Lower leg skin (tissue), 4 donors: Measurements from ENCODE around the gene LMNTD1. TPM values are rescaled to one million over a fixed set of nuclear protein-coding genes. Genes with fewer than 3 reads are reported as not detected.
A peak's percentile ranks its signal among the peaks of the same experiment; 100 is the strongest.

Experiments
- DNase-seq, 2 donors: peaks; one replicate each; pipeline ENCODE4 v3.0.0-alpha.2; 2019; ENCODE audit warnings: low spot score in 2 of 2
- H3K4me3 ChIP-seq: fragments of 200-600 bp; sonication (generic); 2 replicates; pipeline ENCODE4 v1.5.1; 2017; ENCODE audit warnings: mild to moderate bottlenecking, low read depth; ENCODE audit not compliant: poor library complexity, severe bottlenecking
- POLR2A ChIP-seq, 2 donors: fragments of 450-650 bp; IDR thresholded peaks; one replicate each; pipeline ENCODE4 v1.6.1; 2016 to 2017; ENCODE audit warnings: antibody characterized with exemption in 2 of 2, mild to moderate bottlenecking in 1 of 2, moderate library complexity in 1 of 2
- WGBS, 2 donors: methylation state at CpG; one replicate each; pipeline ENCODE4 v1.1.5; 2018; 5-methylcytosine and 5-hydroxymethylcytosine counted together
- intact Hi-C: fragments of 100-400 bp; cut with DNase I; formaldehyde crosslinking; loops from one replicate; pipeline ENCODE4 v1.15.0; 2023; ENCODE audit warnings: low total_unique reads
- total RNA-seq, 4 donors: library from RNA; depleted of rRNA; stranded (reverse); fragments of >200 nt; gene quantifications; one replicate each; pipeline ENCODE4 v1.1.0, GENCODE V29; 2016
- TF ChIP-seq, protein P1 (sequence below), 3 donors: fragments of 450-650 bp; IDR thresholded peaks; one replicate each; pipeline ENCODE4 v1.5.1; 2016; ENCODE audit warnings: antibody characterized with exemption in 3 of 3, mild to moderate bottlenecking in 3 of 3, moderate library complexity in 2 of 3

Gene LMNTD1
- total RNA-seq, 4 donors from 2014 or later, result not detected

- intact Hi-C loops, result no loop called here
- no peak for DNase-seq
- no peak overlapping the region for H3K4me3 ChIP-seq
- TF ChIP-seq, protein P1, sequence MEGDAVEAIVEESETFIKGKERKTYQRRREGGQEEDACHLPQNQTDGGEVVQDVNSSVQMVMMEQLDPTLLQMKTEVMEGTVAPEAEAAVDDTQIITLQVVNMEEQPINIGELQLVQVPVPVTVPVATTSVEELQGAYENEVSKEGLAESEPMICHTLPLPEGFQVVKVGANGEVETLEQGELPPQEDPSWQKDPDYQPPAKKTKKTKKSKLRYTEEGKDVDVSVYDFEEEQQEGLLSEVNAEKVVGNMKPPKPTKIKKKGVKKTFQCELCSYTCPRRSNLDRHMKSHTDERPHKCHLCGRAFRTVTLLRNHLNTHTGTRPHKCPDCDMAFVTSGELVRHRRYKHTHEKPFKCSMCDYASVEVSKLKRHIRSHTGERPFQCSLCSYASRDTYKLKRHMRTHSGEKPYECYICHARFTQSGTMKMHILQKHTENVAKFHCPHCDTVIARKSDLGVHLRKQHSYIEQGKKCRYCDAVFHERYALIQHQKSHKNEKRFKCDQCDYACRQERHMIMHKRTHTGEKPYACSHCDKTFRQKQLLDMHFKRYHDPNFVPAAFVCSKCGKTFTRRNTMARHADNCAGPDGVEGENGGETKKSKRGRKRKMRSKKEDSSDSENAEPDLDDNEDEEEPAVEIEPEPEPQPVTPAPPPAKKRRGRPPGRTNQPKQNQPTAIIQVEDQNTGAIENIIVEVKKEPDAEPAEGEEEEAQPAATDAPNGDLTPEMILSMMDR (IDR thresholded peaks at IDR 0.05), result no peak
- TF ChIP-seq POLR2A (IDR thresholded peaks at IDR 0.05), result no peak
Observed at GRCh38 chr12:25449007-25449406, 104.1 kb downstream of the LMNTD1 start.

DNA sequence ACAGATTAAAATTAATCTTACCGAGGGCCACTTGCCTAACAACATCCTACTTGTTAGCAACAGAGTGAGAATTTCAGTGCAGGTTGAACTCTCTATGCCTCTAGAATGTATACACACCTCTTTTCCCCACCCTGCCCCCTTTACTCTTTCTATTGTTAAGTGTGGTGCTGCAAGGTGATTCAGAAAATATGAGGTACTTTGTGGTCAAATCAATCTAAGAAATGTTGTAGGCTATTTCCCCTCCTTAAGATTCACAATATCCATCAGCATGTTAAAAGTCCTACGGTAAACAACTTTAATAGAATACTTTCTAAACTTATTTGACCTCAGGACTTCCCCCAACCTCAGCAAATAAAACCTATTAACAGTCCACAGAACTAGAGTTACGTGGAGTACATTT lies 106.0 kb downstream of the LMNTD1 start:
- H3K4me3 ChIP-seq, result no peak overlapping the region
- WGBS, 2 donors, result 90 to 91% methylated on average over 3 of the region's 3 CpGs
- TF ChIP-seq POLR2A (IDR thresholded peaks at IDR 0.05), result no peak
- no peak for DNase-seq
- intact Hi-C loops, result no loop called here

DNA sequence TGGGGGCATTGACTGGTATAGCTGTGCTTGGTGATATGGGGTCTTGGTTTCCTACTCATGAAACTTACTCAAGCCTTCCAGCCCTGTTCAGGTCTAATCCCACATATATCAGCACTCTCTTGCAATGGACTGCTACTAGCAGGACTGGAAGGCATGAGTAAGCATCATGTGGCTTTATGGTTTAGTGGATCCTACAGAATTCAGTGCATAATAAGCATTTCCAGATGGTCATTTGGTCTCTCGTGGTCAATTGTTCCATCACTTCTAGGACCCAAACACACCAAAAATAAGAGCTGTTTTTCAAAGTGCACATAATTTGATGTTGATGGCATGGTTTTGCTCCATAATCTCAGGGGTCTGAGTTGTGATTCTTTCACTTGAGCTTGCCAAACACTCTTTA lies 114.4 kb downstream of the LMNTD1 start:
- WGBS, 2 donors, result 89 to 90% methylated on average over 1 of the region's 1 CpG
- no peak for DNase-seq
- intact Hi-C loops, result loop anchor here (2.0 kb wide), 1 partner anchor 588 kb away; no protein-coding TSS in a partner anchor
- no peak overlapping the region for H3K4me3 ChIP-seq
- TF ChIP-seq, protein P1 (IDR thresholded peaks at IDR 0.05), result no peak
- no peak for TF ChIP-seq POLR2A (IDR thresholded peaks at IDR 0.05)

DNA sequence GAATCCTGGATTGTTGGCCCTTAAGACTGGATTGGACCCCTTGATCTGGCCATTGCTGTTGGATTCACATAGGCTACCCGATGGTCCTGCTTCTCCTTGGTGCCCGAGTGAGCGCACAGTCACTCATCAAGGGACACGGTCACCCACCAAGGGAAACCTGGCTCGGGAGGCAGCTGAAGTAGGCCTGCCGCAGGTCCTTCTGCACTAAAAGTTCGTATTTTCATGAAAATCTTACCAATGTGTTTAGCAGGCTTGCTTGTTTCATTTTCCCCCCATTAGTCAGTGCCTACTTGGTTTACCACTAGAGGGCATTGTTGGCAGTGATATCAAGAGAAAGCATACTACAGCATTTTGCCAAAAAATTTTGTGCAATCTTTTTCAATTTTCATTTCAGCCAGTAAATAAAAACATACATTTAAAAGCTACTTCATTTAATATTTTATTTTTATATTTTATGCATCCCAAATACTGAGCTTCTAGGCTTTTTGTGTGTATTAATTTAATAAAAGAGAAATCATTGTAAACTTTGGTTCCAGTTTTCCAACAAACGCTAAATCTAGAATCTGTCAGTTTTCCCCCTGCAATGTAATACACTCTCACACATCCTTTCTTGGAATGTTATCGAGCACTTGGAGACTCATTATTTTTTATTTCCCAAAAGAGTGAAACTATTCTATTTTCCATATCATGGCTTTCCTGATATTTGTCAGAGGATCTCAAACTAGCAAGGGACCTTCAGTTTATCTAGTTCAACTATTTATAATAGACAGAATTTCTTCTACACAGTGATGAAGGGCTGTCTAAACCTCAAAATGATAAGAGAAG lies 116.7 kb downstream of the LMNTD1 start:
- WGBS, 2 donors, result 43 to 47% methylated on average over 9 of the region's 9 CpGs
- intact Hi-C loops, result no loop called here
- H3K4me3 ChIP-seq, result no peak overlapping the region
- TF ChIP-seq, protein P1 (IDR thresholded peaks at IDR 0.05), result no peak
- TF ChIP-seq POLR2A (IDR thresholded peaks at IDR 0.05), result no peak
- DNase-seq, result peak in 1 of 2 donors; percentile 25

- H3K4me3 ChIP-seq, result no peak overlapping the region
- 92 to 95% methylated on average over 3 of the region's 3 CpGs for WGBS, 2 donors
- TF ChIP-seq, protein P1 (IDR thresholded peaks at IDR 0.05), result no peak
- TF ChIP-seq POLR2A (IDR thresholded peaks at IDR 0.05), result no peak
- intact Hi-C loops, result no loop called here
- DNase-seq, result no peak
Observed at GRCh38 chr12:25435431-25435830, 117.7 kb downstream of the LMNTD1 start.

DNA sequence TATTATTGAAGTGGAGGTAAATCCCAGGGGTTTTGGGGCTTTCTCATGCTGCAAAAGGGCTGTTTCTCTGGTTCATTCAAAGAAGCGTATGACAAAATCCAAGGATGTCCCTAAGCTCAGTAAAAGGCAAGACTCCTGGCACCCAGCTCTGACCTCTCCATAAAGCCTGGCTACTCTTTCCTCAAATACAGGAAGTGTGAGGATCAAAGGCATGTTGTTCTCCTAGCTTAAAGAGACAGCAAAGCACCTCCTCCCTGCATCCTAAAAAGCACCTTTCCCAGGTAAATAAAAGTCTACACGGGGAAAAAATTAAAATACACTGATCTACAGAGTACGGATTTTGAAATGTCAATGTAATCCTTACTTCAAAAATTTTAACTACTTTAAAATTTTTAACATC lies 118.6 kb downstream of the LMNTD1 start:
- DNase-seq, result no peak
- WGBS, 2 donors, result 67 to 75% methylated on average over 3 of the region's 3 CpGs
- TF ChIP-seq POLR2A (IDR thresholded peaks at IDR 0.05), result no peak
- H3K4me3 ChIP-seq, result no peak overlapping the region
- intact Hi-C loops, result no loop called here
